ENCODE results near the gene MALRD1.

MALRD1 gene

GRCh38 chr10:19245889-19246752, 197.5 kb downstream of the MALRD1 start:
- no peak for DNase-seq

GRCh38 chr10:19247843-19248242, 199.2 kb downstream of the MALRD1 start:
- no peak for DNase-seq

- DNase-seq, result no peak
These were observed 201.9 kb downstream of the MALRD1 start for GRCh38 chr10:19250546-19250945.

- DNase-seq, result no peak
These were observed 203.9 kb downstream of the MALRD1 start for GRCh38 chr10:19252531-19252930.

- DNase-seq, result no peak
These were observed 207.7 kb downstream of the MALRD1 start for GRCh38 chr10:19256331-19256730.

- no peak for DNase-seq
These were observed 214.7 kb downstream of the MALRD1 start for GRCh38 chr10:19263262-19263661.

- no peak for DNase-seq
These were observed 234.7 kb downstream of the MALRD1 start for GRCh38 chr10:19283285-19283684.

- no peak for DNase-seq
These were observed 235.2 kb downstream of the MALRD1 start for GRCh38 chr10:19283786-19284185.

GRCh38 chr10:19290770-19291169, 242.2 kb downstream of the MALRD1 start:
- no peak for DNase-seq

- no peak for DNase-seq
These were observed 245.6 kb downstream of the MALRD1 start for GRCh38 chr10:19294233-19294632.

GRCh38 chr10:19299645-19300044, 251.0 kb downstream of the MALRD1 start:
- no peak for DNase-seq

- no peak for DNase-seq
These were observed 253.5 kb downstream of the MALRD1 start for GRCh38 chr10:19302117-19302516.

GRCh38 chr10:19310066-19310465, 261.5 kb downstream of the MALRD1 start:
- no peak for DNase-seq

- DNase-seq, result no peak
These were observed 267.7 kb downstream of the MALRD1 start for GRCh38 chr10:19316204-19316870.

- DNase-seq, result no peak
These were observed 269.4 kb downstream of the MALRD1 start for GRCh38 chr10:19317952-19318351.

GRCh38 chr10:19325581-19325980, 277.0 kb downstream of the MALRD1 start:
- no peak for DNase-seq

GRCh38 chr10:19328582-19328981, 280.0 kb downstream of the MALRD1 start:
- no peak for DNase-seq

- no peak for DNase-seq
These were observed 280.9 kb downstream of the MALRD1 start for GRCh38 chr10:19329475-19329874.

- no peak for DNase-seq
These were observed 283.7 kb downstream of the MALRD1 start for GRCh38 chr10:19332304-19332703.

- no peak for DNase-seq
These were observed 285.0 kb downstream of the MALRD1 start for GRCh38 chr10:19333631-19334030.

- DNase-seq, result no peak
These were observed 299.0 kb downstream of the MALRD1 start for GRCh38 chr10:19347621-19348020.

- no peak for DNase-seq
These were observed 318.6 kb downstream of the MALRD1 start for GRCh38 chr10:19367176-19367575.

GRCh38 chr10:19373988-19374387, 325.4 kb downstream of the MALRD1 start:
- DNase-seq, result no peak

GRCh38 chr10:19385846-19386450, 337.3 kb downstream of the MALRD1 start:
- DNase-seq, result no peak
